D341Med (cell line): ENCODE results near the gene RHOJ.
"Not testable (repeated sequence)": the region's sequence is repeated elsewhere in the genome, so short reads cannot be mapped to it uniquely, and the experiment has no call there.

Experiments
- DNase-seq: peaks from one replicate; pipeline ENCODE4 v3.0.0; 2012; ENCODE audit warnings: low spot score

The RHOJ gene

DNA sequence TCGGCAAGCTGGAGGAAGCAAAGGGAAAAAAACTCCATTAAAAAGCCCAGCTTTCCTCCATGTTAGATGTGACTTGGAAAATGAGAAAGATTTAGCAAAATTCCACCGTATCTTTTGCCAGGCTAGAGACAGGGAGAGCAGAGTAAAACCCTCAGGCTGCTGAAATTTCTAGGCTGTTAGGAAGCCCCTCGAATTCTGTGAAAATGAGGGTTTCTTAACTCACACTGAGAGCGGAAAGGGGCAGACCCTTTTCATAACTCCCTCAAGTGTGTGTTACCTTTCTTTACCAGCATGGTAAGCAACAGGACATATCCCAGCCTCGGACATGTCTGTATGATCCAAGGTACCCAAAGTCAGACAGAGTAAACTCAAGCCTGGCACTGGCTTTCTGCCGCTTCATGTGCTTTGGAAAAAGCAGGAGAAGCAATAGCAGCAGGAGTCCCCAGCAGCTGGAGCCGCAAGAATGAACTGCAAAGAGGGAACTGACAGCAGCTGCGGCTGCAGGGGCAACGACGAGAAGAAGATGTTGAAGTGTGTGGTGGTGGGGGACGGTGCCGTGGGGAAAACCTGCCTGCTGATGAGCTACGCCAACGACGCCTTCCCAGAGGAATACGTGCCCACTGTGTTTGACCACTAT is at the start of gene RHOJ:
Gene RHOJ, plus strand, starts transcription at position 37 of the 637 bp plus-strand sequence. Its CDS starts 427 bp downstream, at position 464.
- no peak for DNase-seq

DNA sequence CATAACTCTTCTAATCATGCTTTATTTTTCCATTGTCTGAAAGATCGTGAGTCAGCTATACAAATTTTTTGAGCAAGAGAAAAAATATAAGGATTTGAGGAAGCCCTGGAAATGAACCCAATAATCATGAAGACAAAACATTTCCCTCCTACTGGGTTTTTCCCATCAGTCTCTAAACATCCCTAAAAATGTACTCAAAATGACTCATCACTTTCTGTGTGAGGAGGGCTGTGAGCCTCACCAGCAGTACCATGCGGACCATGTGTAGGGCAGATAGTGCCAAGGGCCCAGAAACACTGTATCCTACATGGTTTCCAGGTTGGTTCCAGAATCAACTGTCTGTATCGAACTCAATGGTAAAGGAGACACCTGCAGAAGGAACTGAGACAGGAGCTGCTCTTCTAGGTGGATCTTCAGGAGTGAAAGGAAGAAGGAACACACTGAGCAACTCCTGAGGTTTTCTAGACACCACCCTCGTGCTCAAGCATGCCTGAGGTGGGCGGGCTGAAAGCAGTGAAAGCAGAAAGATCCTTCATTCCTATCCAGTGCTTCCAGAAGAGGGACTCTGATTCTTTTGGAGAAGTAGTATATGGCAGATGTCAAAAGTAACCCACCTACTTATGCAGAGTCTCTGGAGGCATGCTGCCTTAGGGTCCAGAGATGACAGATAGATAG is 48.6 kb upstream of the RHOJ start:
- DNase-seq: no peak

DNA sequence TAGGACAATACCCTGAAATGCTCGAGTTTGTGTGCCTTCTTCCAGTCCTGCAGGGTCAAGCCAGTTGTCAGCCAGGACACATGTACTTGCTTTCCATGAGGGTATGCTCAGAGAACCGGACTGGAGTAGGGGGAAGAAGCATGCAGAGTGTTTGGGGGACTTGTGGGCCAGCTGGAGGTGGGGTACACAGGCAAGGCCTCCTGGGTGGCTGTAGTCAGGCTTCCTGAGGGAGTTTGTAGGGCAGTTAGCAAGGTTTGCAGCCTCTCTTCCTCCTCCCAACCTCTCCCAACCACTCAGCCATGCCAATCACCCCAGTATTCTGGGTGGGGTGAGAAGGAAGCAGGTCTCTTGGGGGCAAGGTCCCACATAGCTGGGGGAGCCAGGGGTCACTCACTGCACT is 47.0 kb upstream of the RHOJ start:
- no peak for DNase-seq

DNA sequence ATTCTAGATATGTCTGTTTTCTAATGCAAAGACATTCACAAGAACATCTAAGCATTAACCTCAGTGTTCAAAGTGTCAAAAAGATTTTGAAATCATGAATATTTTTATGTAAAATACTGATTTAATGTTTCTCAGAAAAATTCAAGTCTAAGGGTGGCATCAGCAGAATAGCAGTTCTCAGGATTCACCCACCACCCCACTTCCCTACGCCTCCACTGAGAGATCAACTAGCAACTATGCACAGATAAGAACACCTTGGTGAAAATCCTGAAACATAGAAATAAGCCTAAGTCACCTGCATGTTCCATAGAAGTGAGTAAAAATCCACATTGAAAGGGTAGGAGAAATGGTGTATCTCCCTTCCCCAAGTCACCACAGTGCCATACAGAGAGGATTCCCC is 40.9 kb upstream of the RHOJ start:
- DNase-seq: no peak

DNA sequence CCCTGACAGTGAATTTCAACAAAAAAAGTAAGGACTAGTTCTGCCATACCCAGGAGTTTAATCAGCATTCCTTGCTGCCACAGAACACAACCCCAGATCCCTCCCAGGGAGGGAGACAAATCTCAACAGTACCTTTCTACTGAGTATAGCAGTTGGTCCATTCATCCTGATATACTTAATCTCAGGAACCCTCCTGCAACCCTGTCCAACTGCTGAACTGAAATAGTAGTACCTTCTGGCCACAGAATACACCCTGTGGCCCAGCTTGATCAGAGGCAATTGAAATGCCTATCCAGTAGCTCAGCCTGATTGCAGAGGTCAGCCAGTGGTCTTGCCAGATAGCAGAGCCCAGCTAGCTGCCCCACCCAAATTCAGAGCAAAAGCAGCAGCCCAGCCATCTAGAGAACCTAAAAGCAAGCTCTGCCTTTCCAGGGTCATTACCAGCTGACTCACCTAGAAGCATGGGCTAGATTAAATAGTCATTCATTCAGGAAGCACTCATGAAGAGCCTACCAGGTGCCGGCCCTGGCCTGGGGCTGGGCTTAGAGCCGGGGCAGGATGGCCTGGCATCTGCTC is 40.0 kb upstream of the RHOJ start:
- no peak for DNase-seq

DNA sequence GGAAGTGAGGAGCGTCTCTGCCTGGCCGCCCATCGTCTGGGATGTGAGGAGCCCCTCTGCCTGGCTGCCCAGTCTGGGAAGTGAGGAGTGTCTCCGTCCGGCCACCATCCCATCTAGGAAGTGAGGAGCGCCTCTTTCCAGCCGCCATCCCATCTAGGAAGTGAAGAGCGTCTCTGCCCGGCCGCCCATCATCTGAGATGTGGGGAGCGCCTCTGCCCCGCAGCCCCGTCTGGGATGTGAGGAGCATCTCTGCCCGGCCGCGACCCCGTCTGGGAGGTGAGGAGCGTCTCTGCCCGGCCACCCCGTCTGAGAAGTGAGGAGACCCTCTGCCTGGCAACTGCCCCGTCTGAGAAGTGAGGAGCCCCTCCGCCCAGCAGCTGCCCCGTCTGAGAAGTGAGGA is 39.0 kb upstream of the RHOJ start:
- not testable (repeated sequence) for DNase-seq

DNA sequence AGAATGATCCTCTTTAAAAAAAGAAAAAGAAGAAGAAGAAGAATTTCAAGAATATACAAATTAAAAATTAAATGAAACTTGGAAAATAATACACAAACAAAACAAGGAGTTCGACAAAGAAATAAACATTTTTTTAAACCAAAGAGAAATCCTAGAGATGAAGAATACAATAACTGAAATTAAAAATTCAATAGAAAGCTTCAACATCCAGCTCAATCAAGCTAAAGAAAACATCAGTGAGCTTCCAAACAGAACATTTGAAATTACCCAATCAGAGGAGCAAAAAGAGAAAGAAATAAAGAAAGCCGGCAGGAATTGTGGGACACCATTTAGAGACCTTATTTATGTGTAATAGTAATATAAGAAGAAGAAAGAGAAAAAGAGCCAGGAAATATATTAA is 37.2 kb upstream of the RHOJ start:
- DNase-seq: no peak

DNA sequence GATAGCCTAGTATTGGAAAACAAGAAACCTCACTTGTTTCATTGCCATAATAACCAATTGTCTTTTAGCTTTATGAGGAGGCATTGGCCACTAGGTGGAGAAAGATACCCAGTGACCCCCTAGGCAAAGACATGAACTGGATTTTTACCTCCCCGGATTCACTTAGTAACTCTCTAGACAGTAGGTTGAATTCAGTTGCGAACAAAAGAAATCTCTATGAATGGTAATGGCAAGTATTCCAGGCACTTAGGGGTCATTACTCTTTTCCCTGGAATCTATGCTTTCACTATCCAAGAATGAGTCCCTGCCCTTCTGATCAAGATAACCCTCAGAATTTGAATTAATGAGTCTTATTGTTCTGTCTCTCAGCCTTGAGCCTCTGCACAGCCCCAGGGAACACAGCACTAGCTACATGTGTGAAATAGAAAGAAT is 29.5 kb upstream of the RHOJ start:
- DNase-seq: peak; percentile 57

DNA sequence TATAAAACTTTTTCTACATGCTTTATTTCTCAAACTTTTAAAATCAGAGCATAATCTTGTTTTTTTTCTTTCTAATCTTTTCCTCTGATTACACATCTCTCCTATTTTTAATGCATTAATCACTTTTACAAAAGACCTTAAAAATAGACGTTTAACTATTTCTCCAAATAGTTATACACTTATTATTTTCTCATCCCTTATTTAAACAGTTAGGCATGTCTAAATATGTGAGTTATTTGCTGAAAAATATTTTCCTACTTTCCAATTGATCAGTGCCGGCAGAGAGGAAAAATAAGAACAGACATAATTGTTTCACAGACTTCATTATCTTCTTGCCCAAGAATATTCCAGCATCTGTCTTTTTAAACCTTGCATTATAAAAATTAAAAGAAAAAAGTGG is 28.7 kb upstream of the RHOJ start:
- no peak for DNase-seq

DNA sequence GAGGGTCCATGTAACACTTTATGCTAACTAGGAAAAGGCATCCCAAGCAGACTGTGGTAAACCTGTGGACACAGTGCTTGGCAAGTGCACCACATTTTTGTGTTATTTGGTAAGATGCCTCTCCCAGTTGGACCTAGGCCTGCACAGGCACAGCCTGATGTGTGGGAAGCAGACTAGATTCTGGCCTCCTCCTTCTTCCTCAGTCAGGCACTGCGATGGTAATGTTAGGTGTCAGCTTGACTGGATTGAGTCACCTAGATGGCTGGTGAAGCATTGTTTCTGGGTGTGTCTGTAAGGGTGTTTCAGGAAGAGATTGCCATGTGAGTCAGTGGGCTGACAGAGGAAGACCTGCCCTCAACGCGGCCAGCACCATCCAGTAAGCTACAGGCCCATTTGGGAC is 25.3 kb upstream of the RHOJ start:
- DNase-seq: no peak

DNA sequence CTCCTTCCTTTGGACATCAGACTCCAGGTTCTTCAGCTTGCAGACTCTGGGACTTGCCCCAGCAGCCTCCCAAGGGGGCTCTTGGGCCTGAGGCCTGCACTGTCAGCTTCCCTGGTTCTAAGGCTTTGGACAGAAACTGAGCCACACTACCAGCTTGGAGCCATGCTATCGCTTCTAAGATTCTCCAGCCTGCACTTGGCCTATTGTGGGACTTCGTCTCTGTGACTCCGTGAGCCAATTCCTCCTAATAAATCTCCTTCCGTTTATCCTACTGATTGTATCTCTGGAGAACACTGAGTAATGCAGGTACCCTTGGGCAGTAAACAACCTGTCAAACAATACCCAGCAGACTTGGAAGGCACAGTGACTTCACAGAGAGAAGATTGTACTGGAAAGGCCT is 24.9 kb upstream of the RHOJ start:
- DNase-seq: no peak

DNA sequence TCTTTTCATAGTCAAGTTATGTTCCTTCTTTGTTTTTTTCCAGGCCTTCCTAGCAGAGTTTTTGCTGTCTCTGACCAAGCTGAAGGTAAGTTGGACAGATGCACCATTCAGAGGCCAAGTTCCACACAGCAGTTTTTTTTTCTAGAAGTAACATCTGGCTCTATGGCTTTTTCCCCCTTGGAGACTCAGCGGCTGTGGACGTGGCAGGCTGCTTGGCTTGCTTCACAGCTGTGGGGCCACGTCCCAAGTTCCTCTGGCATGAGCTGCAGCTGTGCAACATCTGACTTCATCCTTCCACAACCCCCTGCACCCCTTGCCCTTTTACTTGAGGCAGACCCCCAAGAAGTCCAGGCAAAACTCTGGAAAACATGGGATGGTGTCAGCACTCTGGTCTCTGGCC is 24.2 kb upstream of the RHOJ start:
- no peak for DNase-seq

DNA sequence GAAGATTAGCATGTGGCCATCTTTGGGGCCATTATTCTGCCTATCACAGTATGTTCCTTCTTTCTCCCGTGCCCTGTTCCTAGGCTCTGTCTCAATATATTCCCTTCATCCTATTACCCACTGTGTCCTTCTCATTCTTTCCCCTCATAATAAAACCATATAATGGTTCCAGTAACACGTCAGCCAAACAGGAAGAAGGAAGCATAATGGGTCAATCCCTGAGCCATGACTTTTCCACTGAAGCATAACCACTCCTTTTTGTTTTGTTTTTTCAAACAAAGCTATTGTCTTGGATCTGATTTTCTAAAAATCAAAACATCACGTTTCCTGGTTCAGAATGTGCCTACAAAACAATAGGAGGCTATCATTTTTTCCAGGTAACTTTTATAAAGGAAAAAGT is 21.3 kb upstream of the RHOJ start:
- no peak for DNase-seq

DNA sequence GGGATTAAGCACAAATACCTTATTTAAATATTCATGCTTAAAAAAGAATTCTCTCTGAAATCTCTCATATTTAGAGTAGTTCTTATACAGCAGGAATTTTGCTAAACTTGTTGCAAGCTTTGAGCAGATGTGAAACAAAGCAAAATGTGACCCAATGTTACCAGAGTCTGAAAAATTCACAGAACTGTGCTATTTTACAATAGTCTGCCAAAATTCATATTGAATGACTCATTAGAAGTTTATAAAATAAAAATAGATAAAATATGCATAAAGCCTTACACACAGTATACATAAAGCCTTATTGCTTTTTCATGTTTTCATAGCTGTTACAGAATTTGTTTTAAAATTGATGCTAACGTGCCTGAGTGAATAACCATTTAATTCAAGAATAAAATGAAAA is 17.8 kb upstream of the RHOJ start:
- no peak for DNase-seq

DNA sequence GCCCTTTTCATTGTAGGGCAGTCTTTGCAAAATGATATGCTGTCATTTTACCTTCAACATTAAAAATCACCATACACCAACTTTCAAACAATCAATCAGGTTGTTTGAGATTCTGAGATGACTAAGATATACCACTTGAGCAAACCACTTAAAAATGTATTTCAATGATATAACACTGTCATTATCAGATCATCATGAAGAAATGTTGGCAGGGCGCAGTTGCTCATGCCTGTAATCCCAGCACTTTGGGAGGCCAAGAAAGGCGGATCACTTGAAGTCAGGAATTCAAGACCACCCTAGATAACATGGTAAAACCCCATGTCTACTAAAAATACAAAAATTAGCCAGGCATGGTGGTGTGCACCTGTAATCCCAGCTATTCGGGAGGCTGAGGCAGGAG is 13.0 kb upstream of the RHOJ start:
- no peak for DNase-seq

DNA sequence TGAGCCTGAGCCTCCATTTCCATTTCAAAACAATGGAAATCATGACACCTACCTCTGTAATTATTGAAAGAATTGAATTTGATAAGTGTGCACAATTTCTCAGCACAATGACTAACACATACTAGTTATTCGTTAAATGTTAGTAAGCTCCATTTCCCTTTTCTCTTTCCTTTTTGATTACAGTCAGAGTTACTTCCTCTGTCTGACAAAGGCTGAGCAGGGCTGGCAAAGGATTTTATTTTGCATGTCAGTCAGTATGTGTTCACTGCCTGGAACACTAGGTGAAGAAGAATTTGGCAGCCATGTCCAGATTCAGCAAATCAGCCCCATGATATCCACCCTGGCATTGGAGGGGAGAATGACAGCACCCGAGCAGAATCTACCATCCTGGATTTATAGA is 12.2 kb upstream of the RHOJ start:
- DNase-seq: no peak

DNA sequence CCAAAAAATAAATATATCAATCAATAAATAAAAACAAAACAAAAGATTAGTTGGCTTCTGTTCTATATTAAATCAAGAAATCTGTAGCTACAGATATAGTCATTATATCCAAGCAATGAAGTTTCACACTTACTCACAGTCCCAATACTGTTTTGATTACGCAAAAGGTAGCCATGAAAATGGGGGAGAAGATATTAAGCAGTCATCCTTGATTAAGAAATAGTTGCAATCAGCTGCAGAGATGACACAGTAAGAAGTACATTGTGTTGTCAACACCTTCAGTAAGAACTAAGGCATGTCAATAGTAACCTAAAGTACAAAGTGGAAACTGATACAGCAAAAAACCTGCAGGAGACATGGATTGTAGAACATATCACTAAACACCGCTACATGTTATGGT is 11.0 kb upstream of the RHOJ start:
- DNase-seq: no peak

DNA sequence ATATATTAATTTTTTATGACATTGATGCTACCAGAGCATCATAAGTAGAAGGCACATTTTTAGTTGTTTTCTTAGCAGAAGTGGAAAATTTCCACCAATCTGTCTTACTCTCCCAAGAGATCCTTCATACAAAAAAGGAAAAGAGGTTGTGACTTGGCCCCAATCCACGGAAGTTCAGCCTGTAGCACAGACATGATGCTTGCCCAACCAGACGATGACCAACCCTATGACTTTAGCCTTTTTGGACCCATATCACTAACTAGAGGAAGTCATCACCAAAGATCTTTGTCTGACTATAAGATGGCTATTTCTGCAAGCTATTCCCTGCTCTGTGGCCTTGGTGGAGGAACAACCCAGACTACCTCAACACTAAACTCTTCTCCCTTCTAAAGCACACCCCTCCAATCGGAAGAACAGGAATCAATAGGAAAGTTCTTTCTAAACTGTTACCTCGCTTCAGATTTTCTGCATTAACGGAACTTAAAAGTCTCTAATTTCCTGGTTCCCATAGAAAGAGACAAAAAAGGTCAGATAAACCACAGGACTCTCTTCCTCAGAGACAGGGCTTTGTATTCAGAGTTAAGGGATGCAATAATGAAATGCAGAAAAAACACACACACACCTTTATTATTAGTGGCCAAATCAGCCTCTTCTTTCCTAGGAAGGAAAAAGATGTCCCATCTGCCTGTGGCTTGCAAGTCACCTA is 4.1 kb upstream of the RHOJ start:
- DNase-seq: no peak

DNA sequence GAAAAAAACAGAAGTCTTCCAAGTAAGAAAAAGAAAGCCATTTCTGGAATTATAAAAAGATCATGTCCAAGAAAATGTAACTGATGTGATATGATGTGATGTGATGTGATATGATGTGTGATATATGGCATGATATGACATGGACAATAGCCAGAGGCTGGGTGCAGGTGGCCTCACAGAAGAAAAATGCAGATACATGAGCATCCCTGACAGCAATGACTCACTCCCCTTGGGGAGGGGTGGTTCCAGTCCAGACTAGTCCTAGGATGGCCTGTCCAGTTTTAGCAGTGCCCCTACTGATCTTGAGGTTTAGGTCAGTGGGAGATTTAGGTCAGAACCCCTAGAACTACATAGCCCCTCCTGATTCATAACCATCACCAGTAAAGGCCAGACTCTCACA is 3.5 kb upstream of the RHOJ start:
- DNase-seq: no peak

DNA sequence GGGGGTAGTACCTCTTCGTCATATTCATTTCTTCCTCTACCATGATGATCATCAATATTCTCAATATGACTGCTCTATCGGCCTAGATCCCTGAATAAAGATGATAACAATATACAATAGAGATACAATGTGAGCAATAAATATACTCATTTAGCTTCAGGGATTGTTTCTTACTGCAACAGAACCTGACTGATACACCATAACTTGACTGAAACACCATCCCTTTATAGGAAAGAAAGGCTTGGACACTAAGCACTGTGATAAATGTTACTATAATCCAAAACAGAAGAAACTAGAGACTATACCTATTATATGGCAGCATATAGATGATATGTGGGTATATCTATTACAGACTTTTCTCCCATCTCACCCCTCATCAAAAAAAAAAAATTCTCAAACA is 1.2 kb upstream of the RHOJ start:
- no peak for DNase-seq

DNA sequence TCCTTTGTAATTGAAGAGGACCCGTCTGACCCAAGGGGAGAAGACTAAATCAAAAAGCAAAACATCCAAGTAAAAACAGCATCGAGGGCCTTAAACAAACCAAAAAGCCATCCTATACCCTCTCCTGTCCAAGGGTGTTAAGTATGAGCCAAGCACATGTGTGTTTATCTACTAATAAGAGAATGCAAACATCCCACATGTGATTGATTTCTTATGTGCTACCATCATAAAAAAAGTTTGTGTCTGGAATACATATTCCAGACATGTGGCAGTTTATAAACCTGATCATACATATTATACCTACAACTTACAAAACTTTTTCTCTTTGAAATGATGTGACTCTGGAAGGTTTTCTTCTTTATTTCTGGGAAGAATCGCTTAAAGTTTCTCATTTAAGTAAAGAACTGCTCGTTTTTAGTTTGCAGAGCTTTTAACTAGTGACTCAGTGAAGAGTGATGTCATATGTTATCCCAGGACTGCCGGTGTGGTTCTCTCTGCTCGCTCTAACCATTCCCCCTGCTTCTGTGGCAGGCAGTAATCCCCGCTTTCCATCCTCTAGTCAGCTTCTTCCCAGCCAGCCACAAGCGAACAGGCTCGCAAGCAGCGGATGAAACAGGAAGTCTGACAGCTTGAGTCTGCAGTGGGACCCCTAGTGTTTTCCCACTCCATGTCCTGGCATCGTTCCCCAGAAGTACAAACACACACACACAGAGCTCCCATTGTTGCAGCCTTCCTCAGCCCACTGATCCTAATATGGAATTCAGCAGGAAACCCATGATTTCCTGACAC is 431 bp upstream of the RHOJ start:
- no peak for DNase-seq

DNA sequence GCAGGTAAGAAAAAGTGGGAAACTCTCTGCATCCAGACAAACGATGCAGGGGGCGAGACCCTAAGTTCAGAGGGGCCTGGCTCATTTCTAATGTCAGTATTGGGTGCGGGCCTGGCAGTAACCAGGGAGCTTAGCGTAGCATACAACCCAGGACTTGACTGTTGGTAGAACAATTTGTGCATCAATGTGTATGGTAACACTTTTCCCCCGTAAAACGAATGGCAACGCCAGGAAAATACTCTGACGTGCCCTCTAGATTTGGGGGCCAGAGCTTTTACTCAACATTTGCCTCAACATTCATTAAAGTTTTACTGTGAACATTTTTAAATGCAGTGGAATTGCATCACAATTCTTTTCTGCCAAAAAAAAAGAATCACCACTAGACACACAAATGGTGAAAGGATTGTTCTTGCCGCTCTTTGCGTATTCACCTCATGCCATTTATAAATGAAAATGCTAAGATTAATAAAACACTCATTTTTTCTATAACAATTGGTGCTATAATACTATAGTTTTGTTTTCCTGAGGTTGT is 867 bp downstream of the RHOJ start:
- no peak for DNase-seq
